ENCODE data around the gene RFX4. TPM values are rescaled to one million over a fixed set of nuclear protein-coding genes. Genes with fewer than 3 reads are reported as not detected.

Gene RFX4
- total and polyA plus RNA-seq, 8 donors, result 0.05 to 0.51 (median 0.12) TPM; not detected in 1

DNA sequence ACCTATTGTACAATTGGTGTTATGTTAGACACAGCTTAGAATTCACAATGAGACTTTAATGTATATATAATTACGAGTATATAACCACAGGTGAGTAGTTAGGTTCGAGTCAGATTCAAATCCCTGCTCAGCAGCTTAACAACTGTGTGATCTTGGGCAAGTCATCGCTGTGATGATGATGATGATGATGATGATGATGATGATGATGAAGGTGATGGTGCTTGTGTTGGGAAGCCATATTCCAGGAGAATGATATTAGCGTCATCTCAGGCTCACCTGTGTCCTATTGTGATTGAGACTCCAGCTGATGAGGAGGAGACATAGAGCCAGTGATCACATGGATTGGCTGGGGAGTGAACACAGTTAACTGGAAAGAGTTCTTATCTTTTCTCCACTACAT is 16.5 kb downstream of the RFX4 start:
- FAIRE-seq, result no peak
- H3K9me3 ChIP-seq, result no peaks in the 10 kb centered on the region
- intact Hi-C loops (cut with DNase I), result no loop called here
- H3K27me3 ChIP-seq, result no peaks in the 10 kb centered on the region
- no peak overlapping the region for H3K27ac ChIP-seq
- H3K4me1 ChIP-seq, result no peaks in the 10 kb centered on the region
- ATAC-seq, result no peak
- H3K36me3 ChIP-seq, result no peaks in the 10 kb centered on the region
- H3K4me3 ChIP-seq, result no peak overlapping the region
- TF ChIP-seq, protein P1, sequence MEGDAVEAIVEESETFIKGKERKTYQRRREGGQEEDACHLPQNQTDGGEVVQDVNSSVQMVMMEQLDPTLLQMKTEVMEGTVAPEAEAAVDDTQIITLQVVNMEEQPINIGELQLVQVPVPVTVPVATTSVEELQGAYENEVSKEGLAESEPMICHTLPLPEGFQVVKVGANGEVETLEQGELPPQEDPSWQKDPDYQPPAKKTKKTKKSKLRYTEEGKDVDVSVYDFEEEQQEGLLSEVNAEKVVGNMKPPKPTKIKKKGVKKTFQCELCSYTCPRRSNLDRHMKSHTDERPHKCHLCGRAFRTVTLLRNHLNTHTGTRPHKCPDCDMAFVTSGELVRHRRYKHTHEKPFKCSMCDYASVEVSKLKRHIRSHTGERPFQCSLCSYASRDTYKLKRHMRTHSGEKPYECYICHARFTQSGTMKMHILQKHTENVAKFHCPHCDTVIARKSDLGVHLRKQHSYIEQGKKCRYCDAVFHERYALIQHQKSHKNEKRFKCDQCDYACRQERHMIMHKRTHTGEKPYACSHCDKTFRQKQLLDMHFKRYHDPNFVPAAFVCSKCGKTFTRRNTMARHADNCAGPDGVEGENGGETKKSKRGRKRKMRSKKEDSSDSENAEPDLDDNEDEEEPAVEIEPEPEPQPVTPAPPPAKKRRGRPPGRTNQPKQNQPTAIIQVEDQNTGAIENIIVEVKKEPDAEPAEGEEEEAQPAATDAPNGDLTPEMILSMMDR (IDR thresholded peaks at IDR 0.05), result no peak
- no peak for DNase-seq
- 71 to 78% methylated on average over 4 of the region's 4 CpGs for whole genome bisulfite sequencing, 2 donors

DNA sequence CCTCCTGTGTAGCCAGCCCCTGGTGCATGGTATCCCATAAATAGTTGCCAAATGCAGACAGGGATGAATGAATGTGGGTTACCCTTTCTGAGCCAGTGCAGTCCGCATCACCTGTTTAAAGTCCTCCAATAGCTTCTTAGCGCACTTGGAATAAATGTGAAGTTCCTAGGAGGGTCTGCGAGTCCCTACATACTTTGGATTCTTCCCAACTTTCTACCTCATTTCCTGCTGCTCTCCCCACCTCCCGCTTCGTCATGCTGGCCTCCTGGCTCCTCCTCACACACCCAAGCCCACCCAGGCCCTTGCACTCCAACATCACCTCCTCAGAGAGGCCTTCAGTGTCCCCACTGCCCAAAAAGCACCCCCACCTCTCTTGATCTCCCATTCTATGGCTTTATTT is 17.7 kb downstream of the RFX4 start:
- 71 to 72% methylated on average over 5 of the region's 5 CpGs for WGBS, 2 donors
- ATAC-seq (no peak), DNase-seq (no peak), FAIRE-seq (no peak)
- Histone ChIP-seq H3K27ac (no peak overlapping the region), H3K27me3 (no peaks in the 10 kb centered on the region), H3K36me3 (no peaks in the 10 kb centered on the region), H3K4me1 (no peaks in the 10 kb centered on the region), H3K9me3 (no peaks in the 10 kb centered on the region), H3K4me3 (no peak overlapping the region)
- intact Hi-C loops (cut with DNase I), result no loop called here
- TF ChIP-seq, protein P1 (IDR thresholded peaks at IDR 0.05), result no peak

DNA sequence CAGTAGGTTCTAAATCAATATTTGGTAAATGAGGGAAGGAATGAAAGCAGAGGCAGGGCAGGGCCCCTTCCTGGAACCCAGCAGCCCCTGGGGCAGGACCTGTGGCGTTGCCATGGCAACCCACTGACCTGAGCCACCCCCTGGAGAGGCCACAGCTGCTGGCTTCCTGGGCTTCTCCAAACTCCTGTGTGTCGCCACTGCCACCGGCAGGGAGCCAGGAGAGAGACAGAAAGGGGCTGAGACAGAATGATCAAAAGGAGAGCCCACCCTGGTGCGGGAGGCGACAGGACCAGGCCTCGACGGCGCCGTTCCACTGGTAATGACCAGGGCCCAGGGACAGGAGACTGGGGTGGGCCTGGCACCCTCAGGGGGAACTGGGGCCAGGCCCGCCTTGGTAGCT is 18.2 kb downstream of the RFX4 start:
- no peak for FAIRE-seq
- 71 to 75% methylated on average over 8 to 10 of the region's 10 CpGs for WGBS, 2 donors

DNA sequence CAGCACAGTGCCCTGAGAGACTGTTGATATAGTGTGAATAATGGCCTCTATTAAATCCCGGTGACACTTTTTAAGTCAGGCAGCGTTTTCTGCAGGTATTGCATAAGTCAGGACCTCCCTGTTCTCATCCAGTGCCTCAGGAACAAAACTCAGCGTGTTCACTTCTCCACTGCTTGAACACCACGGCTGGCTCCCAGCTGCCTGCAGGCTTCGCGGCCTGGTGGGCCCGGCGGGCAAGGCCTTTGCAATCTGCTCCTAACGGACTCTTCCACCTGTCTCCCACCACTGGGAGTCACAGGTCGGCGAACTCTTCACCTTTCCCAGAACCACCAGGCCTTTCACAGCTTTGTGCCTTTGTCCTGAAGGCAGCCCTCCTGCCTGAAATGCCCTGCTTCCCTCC is 18.7 kb downstream of the RFX4 start:
- H3K4me3 ChIP-seq, result no peak overlapping the region
- intact Hi-C loops (cut with DNase I), result no loop called here
- ATAC-seq (no peak), DNase-seq (no peak), FAIRE-seq (no peak)
- H3K27ac ChIP-seq, result no peak overlapping the region
- TF ChIP-seq, protein P1 (IDR thresholded peaks at IDR 0.05), result no peak
- 69% methylated on average over 11 of the region's 11 CpGs for WGBS, 2 donors
- no peaks in the 10 kb centered on the region for H3K36me3 ChIP-seq
- H3K27me3 ChIP-seq, result no peaks in the 10 kb centered on the region
- no peaks in the 10 kb centered on the region for H3K9me3 ChIP-seq
- H3K4me1 ChIP-seq, result no peaks in the 10 kb centered on the region

More for the DNA sequence above, 18.2 kb downstream of the RFX4 start:
- DNase-seq (no peak), ATAC-seq (no peak)
- no peak overlapping the region for H3K4me3 ChIP-seq
- no peak overlapping the region for H3K27ac ChIP-seq
- no peaks in the 10 kb centered on the region for H3K27me3 ChIP-seq
- intact Hi-C loops (cut with DNase I), result no loop called here
- no peaks in the 10 kb centered on the region for H3K4me1 ChIP-seq
- H3K9me3 ChIP-seq, result no peaks in the 10 kb centered on the region
- TF ChIP-seq, protein P1 (IDR thresholded peaks at IDR 0.05), result no peak
- H3K36me3 ChIP-seq, result no peaks in the 10 kb centered on the region

DNA sequence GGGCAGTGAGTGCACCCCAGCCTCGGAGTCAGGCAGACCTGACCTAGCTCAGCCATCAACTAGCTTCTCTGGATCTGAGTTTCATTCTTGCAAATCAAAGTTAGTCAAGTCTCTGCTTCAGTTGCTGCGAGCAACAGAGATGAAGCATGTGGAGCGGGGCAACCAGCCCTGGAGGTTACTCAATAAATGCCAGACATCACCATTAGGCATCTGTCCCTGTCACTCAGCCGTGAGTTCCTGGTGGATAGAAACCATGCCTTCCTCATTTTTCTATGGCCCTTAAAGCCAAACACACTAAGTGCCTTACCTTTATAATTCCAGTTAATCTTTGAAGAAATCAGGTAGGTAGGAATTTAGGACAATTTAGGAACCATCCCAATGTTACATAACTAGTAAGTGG is 19.3 kb downstream of the RFX4 start:
- FAIRE-seq (no peak), DNase-seq (no peak), ATAC-seq (no peak)
- no peaks in the 10 kb centered on the region for H3K27me3 ChIP-seq
- TF ChIP-seq, protein P1 (IDR thresholded peaks at IDR 0.05), result no peak
- no peaks in the 10 kb centered on the region for H3K9me3 ChIP-seq
- intact Hi-C loops (cut with DNase I), result no loop called here
- H3K4me3 ChIP-seq, result no peak overlapping the region
- no peak overlapping the region for H3K27ac ChIP-seq
- no peaks in the 10 kb centered on the region for H3K36me3 ChIP-seq
- no peaks in the 10 kb centered on the region for H3K4me1 ChIP-seq
- WGBS, 2 donors, result 80 to 81% methylated on average over 4 of the region's 4 CpGs

Data from pancreas (tissue), 10 donors.